H1 (cell line): ENCODE results near the gene DOCK9. TPM values are rescaled to one million over a fixed set of nuclear protein-coding genes. Genes with fewer than 3 reads are reported as not detected.

Source experiments
- CTCF ChIA-PET: fragments of 300-600 bp; sonication (Branson Sonifier 250); formaldehyde crosslinking; loops from one replicate; lab custom pipeline; 2021; ENCODE audit not compliant: partially characterized antibody; lab: Charles Lee
- POLR2A ChIA-PET: fragments of 300-600 bp; sonication (Branson Sonifier 250); formaldehyde crosslinking; loops from one replicate; lab custom pipeline; 2021; ENCODE audit warnings: inconsistent platforms; ENCODE audit not compliant: partially characterized antibody; lab: Charles Lee
- DNase-seq, 2 experiments: peaks; one replicate each; pipeline versions ENCODE4 v3.0.0 to v3.0.0-alpha.2; 2010 to 2022; ENCODE audit warnings: low spot score in 2 of 2, low read depth in 1 of 2, mixed read lengths in 1 of 2
- FAIRE-seq: peaks from 2 replicates; lab custom pipeline; 2011; peaks lifted over from hg19 to GRCh38; lab: Jason Lieb, UNC
- H2AFZ ChIP-seq: 2 replicates; pipeline ENCODE4 v1.8.1; 2012; ENCODE audit warnings: low read length, inconsistent platforms
- H2AK5ac ChIP-seq: 2 replicates; pipeline ENCODE4 v1.6.1; 2013; ENCODE audit warnings: low read depth, low read length
- H2BK120ac ChIP-seq: replicated peaks from 2 replicates; pipeline ENCODE3; 2013; ENCODE audit warnings: low read depth, low read length, inconsistent platforms
- H2BK12ac ChIP-seq: 2 replicates; pipeline ENCODE4 v1.6.1; 2013; ENCODE audit warnings: low read depth, low read length
- H2BK15ac ChIP-seq: 2 replicates; pipeline ENCODE4 v1.6.1; 2013; ENCODE audit warnings: low read length
- H2BK20ac ChIP-seq: 2 replicates; pipeline ENCODE4 v1.6.1; 2013; ENCODE audit warnings: low read length
- H2BK5ac ChIP-seq: 2 replicates; pipeline ENCODE4 v1.6.1; 2013; ENCODE audit warnings: low read depth, low read length
- H3K14ac ChIP-seq: 2 replicates; pipeline ENCODE4 v1.6.1; 2013; ENCODE audit warnings: inconsistent platforms; ENCODE audit not compliant: insufficient read length
- H3K18ac ChIP-seq: 2 replicates; pipeline ENCODE4 v1.6.1; 2013; ENCODE audit warnings: low read length; ENCODE audit errors: extremely low read depth
- H3K23ac ChIP-seq: 2 replicates; pipeline ENCODE4 v1.6.1; 2013; ENCODE audit warnings: inconsistent platforms; ENCODE audit not compliant: insufficient read length
- H3K23me2 ChIP-seq: 2 replicates; pipeline ENCODE4 v1.6.1; 2013; ENCODE audit warnings: low read depth, low read length
- H3K27ac ChIP-seq: 2 replicates; pipeline ENCODE4 v1.6.1; 2011; ENCODE audit warnings: low read depth, low read length, inconsistent platforms
- H3K27me3 ChIP-seq, 4 experiments: replicated peaks in 1 of 4; 1 replicate in 1 of 4; 2 replicates in 3 of 4; pipeline versions ENCODE4 v1.6.1 to v1.8.1; 2011 to 2013; ENCODE audit warnings: low read length in 3 of 4, mild to moderate bottlenecking in 3 of 4, inconsistent platforms in 2 of 4, mixed read lengths in 2 of 4, moderate library complexity in 1 of 4; ENCODE audit not compliant: control insufficient read depth in 3 of 4, insufficient read depth in 3 of 4; ENCODE audit errors: extremely low read depth in 1 of 4
- H3K36me3 ChIP-seq, 4 experiments: 2 replicates each; pipeline versions ENCODE4 v1.6.1 to v1.8.1; 2011 to 2013; ENCODE audit warnings: mild to moderate bottlenecking in 4 of 4, low read length in 3 of 4, moderate library complexity in 2 of 4, control low read depth in 1 of 4, inconsistent platforms in 1 of 4; ENCODE audit not compliant: insufficient read depth in 4 of 4, control insufficient read depth in 2 of 4
- H3K4ac ChIP-seq: replicated peaks from 2 replicates; pipeline ENCODE3; 2013; ENCODE audit warnings: low read length, low read depth, mixed read lengths, inconsistent platforms; ENCODE audit not compliant: insufficient read length
- H3K4me1 ChIP-seq, 4 experiments: replicated peaks in 1 of 4; 1 replicate in 1 of 4; 2 replicates in 3 of 4; pipeline versions ENCODE4 v1.6.1 to v1.8.1; 2011 to 2013; ENCODE audit warnings: low read length in 3 of 4, inconsistent platforms in 2 of 4, mixed read lengths in 1 of 4; ENCODE audit not compliant: insufficient read depth in 4 of 4, control insufficient read depth in 3 of 4
- H3K4me2 ChIP-seq, 2 experiments: 2 replicates each; pipeline versions ENCODE4 v1.6.1 to v1.8.1; 2011 to 2013; ENCODE audit warnings: low read depth in 2 of 2, low read length in 2 of 2, control low read depth in 1 of 2, inconsistent platforms in 1 of 2, mild to moderate bottlenecking in 1 of 2; ENCODE audit not compliant: insufficient read depth in 1 of 2
- H3K4me3 ChIP-seq, 4 experiments: fragments of 200-600, 300-600 bp in 1 of 4; sonication (generic), shearing (Covaris generic), sonication (Bioruptor Twin) in 1 of 4; 2 replicates each; pipeline versions ENCODE4 v1.5.1 to v1.8.1; 2011 to 2016; ENCODE audit warnings: low read length in 4 of 4, low read depth in 3 of 4, control low read depth in 2 of 4, inconsistent platforms in 2 of 4, mild to moderate bottlenecking in 2 of 4, mixed read lengths in 1 of 4, moderate library complexity in 1 of 4; ENCODE audit not compliant: insufficient read depth in 2 of 4; ENCODE audit errors: extremely low read depth in 1 of 4
- H3K56ac ChIP-seq: replicated peaks from 2 replicates; pipeline ENCODE3; 2013; ENCODE audit warnings: low read depth, mild to moderate bottlenecking, mixed read lengths, low read length, inconsistent platforms; ENCODE audit not compliant: insufficient read length
- H3K79me1 ChIP-seq: 2 replicates; pipeline ENCODE4 v1.6.1; 2013; ENCODE audit warnings: low read depth, low read length, control low read depth
- H3K79me2 ChIP-seq, 2 experiments: 2 replicates each; pipeline versions ENCODE4 v1.6.1 to v1.8.1; 2012 to 2013; ENCODE audit warnings: low read length in 2 of 2, mild to moderate bottlenecking in 2 of 2, inconsistent platforms in 1 of 2; ENCODE audit not compliant: insufficient read depth in 2 of 2, control insufficient read depth in 1 of 2
- H3K9ac ChIP-seq, 4 experiments: replicated peaks in 1 of 4; 1 replicate in 1 of 4; 2 replicates in 3 of 4; pipeline versions ENCODE4 v1.6.1 to v1.8.1; 2011 to 2013; ENCODE audit warnings: low read depth in 3 of 4, low read length in 3 of 4, control low read depth in 2 of 4, mild to moderate bottlenecking in 2 of 4, moderate library complexity in 2 of 4, inconsistent platforms in 1 of 4; ENCODE audit errors: extremely low read depth in 1 of 4
- H3K9me3 ChIP-seq, 2 experiments: 2 replicates each; pipeline versions ENCODE4 v1.6.1 to v1.8.1; 2012 to 2013; ENCODE audit warnings: mild to moderate bottlenecking in 2 of 2, moderate library complexity in 2 of 2, control low read depth in 1 of 2, inconsistent platforms in 1 of 2, low read depth in 1 of 2, low read length in 1 of 2, mixed read lengths in 1 of 2; ENCODE audit not compliant: insufficient read depth in 2 of 2
- H4K20me1 ChIP-seq, 2 experiments: replicated peaks in 1 of 2; 2 replicates each; pipeline versions ENCODE3 to v1.8.1; 2011 to 2013; ENCODE audit warnings: inconsistent platforms in 2 of 2, low read length in 2 of 2, mild to moderate bottlenecking in 1 of 2; ENCODE audit not compliant: insufficient read depth in 2 of 2, control insufficient read depth in 1 of 2
- H4K5ac ChIP-seq: 2 replicates; pipeline ENCODE4 v1.6.1; 2013; ENCODE audit warnings: low read length, low read depth, mixed read lengths, inconsistent platforms; ENCODE audit not compliant: insufficient read length
- H4K8ac ChIP-seq: 2 replicates; pipeline ENCODE4 v1.8.0; 2013; ENCODE audit warnings: mild to moderate bottlenecking, moderate library complexity, low read length, inconsistent platforms; ENCODE audit not compliant: insufficient read depth; ENCODE audit errors: extremely low read depth
- H4K91ac ChIP-seq: replicated peaks from 2 replicates; pipeline ENCODE3; 2013; ENCODE audit warnings: low read length, mixed read lengths, inconsistent platforms; ENCODE audit not compliant: insufficient read length
- BACH1 ChIP-seq: IDR thresholded peaks from 2 replicates; pipeline ENCODE4 v1.6.1; 2012; ENCODE audit warnings: low read length, improper control_type of control experiment
- CREB1 ChIP-seq: IDR thresholded peaks from 2 replicates; pipeline ENCODE4 v1.6.1; 2012; ENCODE audit warnings: inconsistent platforms
- GABPA ChIP-seq: IDR thresholded peaks from 2 replicates; pipeline ENCODE4 v1.6.1; 2011; ENCODE audit warnings: mild to moderate bottlenecking, low read length, moderate library complexity, borderline replicate concordance; ENCODE audit not compliant: insufficient read depth
- TBP ChIP-seq: IDR thresholded peaks from 2 replicates; pipeline ENCODE4 v1.6.1; 2011; ENCODE audit warnings: low read depth, low read length, improper control_type of control experiment
- WGBS, 2 experiments: shearing (Covaris generic) in 1 of 2; methylation state at CpG; one replicate each; pipeline versions ENCODE4 v1.1.6 to v1.1.7; 2013 to 2015; ENCODE audit warnings: low lambda C conversion rate in 2 of 2, mixed read lengths in 2 of 2, inconsistent platforms in 1 of 2, low coverage in 1 of 2, missing lambda C conversion rate in 1 of 2; ENCODE audit not compliant: insufficient replicate concordance in 2 of 2, insufficient coverage in 1 of 2, insufficient read length in 1 of 2; ENCODE audit errors: extremely low coverage in 1 of 2, missing lambda C conversion rate in 1 of 2; 5-methylcytosine and 5-hydroxymethylcytosine counted together
- polyA plus RNA-seq, 7 experiments: library from polyadenylated mRNA; depleted of rRNA in 3 of 7; stranded (reverse) in 5 of 7; unstranded in 2 of 7; fragments of >200 nt in 5 of 7; fragments of 200-250 nt in 2 of 7; gene quantifications; 1 replicate in 5 of 7; 2 replicates in 1 of 7; 4 replicates in 1 of 7; pipeline versions ENCODE4 v1.2.1 to v1.2.3, GENCODE V29; 2011 to 2013; ENCODE audit warnings: missing spikeins in 2 of 7, mixed read lengths in 2 of 7
- total RNA-seq: library from RNA; stranded (reverse); fragmentation: NEBNext Ultra II Directional; extraction: Animal tissue kit (Norgen Biotek cat#: 25700); gene quantifications from 2 replicates; pipeline ENCODE4 v1.2.1, GENCODE V29; 2021
- TF ChIP-seq, protein P1 (sequence below): IDR thresholded peaks from 2 replicates; pipeline ENCODE4 v1.6.1; 2012; ENCODE audit warnings: low read length, inconsistent platforms

Gene DOCK9
- total and polyA plus RNA-seq, 2 of the 8 experiments (the other 6 are each of a cell fraction or from before 2014, with no cell fraction given): 21.6 to 31.5 TPM

DNA sequence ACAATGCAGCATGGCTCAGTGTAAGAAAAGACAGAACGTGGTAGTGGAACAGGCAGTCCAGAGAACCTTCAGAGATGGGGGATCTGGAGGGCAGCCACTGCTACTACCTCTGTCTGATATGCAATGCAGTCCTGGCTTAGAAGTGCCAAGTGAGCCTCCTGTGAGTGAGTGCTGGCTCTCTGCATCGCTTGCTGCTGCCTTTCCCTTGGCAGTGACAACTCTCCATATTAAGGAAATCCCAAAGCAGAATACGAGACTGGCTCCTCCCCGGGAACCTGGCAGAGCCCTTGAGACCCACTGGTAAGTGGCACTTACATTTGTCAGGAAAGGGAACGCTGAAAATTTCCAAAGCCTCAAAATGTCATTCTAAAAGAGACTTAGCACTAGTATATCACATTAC lies 7.5 kb downstream of the DOCK9 start:
- H3K27me3 ChIP-seq: no peaks in the 10 kb centered on the region
- no peaks in the 10 kb centered on the region for H4K20me1 ChIP-seq
- no peak overlapping the region for H4K5ac ChIP-seq
- H2BK20ac ChIP-seq: no peak overlapping the region
- no peak overlapping the region for H2AFZ ChIP-seq
- H4K91ac ChIP-seq: no peak overlapping the region
- no peak overlapping the region for H3K27ac ChIP-seq
- H2BK12ac ChIP-seq: no peak overlapping the region
- no peak overlapping the region for H3K4ac ChIP-seq
- no peak overlapping the region for H2AK5ac ChIP-seq
- no peak overlapping the region for H2BK15ac ChIP-seq
- no peak overlapping the region for H3K56ac ChIP-seq
- H3K9ac ChIP-seq: no peak overlapping the region
- no peaks in the 10 kb centered on the region for H3K79me1 ChIP-seq
- H3K4me3 ChIP-seq: no peak overlapping the region
- H3K4me1 ChIP-seq: peaks cover 0 to 4% (median 0%) of the 10 kb centered on the region in 4 experiments; a peak in 3 of 7 replicates
- no peak overlapping the region for H3K14ac ChIP-seq
- no peak overlapping the region for H3K18ac ChIP-seq
- ChIA-PET POLR2A (interaction anchor here (0.5 kb wide), 1 partner anchor 122 kb away, joined by 3 read pairs; no protein-coding TSS in a partner anchor), CTCF (interaction anchor here (0.9 to 1.4 kb wide), 4 partner anchors 9 to 64 kb away, joined by 3 to 4 read pairs (median 4); no protein-coding TSS in a partner anchor)
- no peak overlapping the region for H3K23ac ChIP-seq
- H3K9me3 ChIP-seq: no peaks in the 10 kb centered on the region
- H4K8ac ChIP-seq: no peak overlapping the region
- no peaks in the 10 kb centered on the region for H3K79me2 ChIP-seq
- FAIRE-seq: no peak
- no peak for DNase-seq
- no peaks in the 10 kb centered on the region for H3K36me3 ChIP-seq
- no peak overlapping the region for H3K4me2 ChIP-seq
- no peak overlapping the region for H2BK5ac ChIP-seq
- H3K23me2 ChIP-seq: no peaks in the 10 kb centered on the region; the same call in 1 of the 2 replicates
- 90% methylated on average over 5 of the region's 5 CpGs; no CpG with 5 or more reads in 1 of the 2 experiments for WGBS, 2 experiments
- no peak overlapping the region for H2BK120ac ChIP-seq
- TF ChIP-seq CREB1 (no peak), TBP (no peak), BACH1 (no peak), GABPA (no peak)
- TF ChIP-seq, protein P1, sequence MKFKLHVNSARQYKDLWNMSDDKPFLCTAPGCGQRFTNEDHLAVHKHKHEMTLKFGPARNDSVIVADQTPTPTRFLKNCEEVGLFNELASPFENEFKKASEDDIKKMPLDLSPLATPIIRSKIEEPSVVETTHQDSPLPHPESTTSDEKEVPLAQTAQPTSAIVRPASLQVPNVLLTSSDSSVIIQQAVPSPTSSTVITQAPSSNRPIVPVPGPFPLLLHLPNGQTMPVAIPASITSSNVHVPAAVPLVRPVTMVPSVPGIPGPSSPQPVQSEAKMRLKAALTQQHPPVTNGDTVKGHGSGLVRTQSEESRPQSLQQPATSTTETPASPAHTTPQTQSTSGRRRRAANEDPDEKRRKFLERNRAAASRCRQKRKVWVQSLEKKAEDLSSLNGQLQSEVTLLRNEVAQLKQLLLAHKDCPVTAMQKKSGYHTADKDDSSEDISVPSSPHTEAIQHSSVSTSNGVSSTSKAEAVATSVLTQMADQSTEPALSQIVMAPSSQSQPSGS: no peak
